K562 (cell line): Measurements from ENCODE around the gene WDR64.

Experiments used
- CTCF ChIP-seq, 3 experiments: IDR thresholded peaks in 2 of 3; conservative IDR thresholded peaks in 1 of 3; 2 replicates each; pipeline ENCODE4 v1.5.1; 2011 to 2012; ENCODE audit warnings: low read length in 3 of 3, mild to moderate bottlenecking in 3 of 3, control low read depth in 2 of 3, improper control_type of control experiment in 1 of 3, inconsistent platforms in 1 of 3, low read depth in 1 of 3, mixed read lengths in 1 of 3, moderate library complexity in 1 of 3; ENCODE audit not compliant: insufficient read depth in 2 of 3
- FOSL1 ChIP-seq: fragments of 200-800 bp; sonication (Bioruptor generic); conservative IDR thresholded peaks from 2 replicates; pipeline ENCODE4 v1.6.1; 2016; ENCODE audit warnings: missing genetic modification characterization, missing compliant biosample characterization
- RAD21 ChIP-seq, 2 experiments: fragments of 250-450 bp in 1 of 2; fragments of 450-650 bp in 1 of 2; sonication (Bioruptor Pico) in 1 of 2; formaldehyde crosslinking in 1 of 2; IDR thresholded peaks in 1 of 2; conservative IDR thresholded peaks in 1 of 2; 2 replicates each; pipeline versions ENCODE4 v1.4.0 to v1.8.0; 2020 to 2022; ENCODE audit warnings: mild to moderate bottlenecking in 2 of 2, moderate library complexity in 1 of 2

DNA sequence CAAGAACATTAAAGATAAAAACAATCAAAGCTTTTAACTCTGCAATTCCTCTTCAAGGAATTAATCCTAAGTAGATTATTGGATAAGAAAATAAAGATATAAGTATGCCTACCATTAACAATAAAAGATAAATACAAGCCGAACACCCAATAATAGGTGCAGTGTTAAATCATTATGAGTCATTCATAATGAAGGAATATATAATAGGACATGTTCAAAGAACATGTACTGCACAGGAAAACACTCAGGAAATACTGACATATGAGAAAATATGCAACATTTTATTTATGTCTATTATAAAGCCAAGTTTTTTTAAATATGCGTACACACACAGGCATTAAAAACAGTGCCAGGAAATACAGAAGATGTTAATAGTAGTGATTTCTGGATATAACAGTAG lies 184.9 kb downstream of the WDR64 start:
- TF ChIP-seq FOSL1 (tag) (no peak), RAD21 (CRISPR knock-in tag; conservative IDR thresholded peaks at IDR 0.05 in 1 of 2, IDR thresholded peaks at IDR 0.05 in 1 of 2) (no peak), CTCF (IDR thresholded peaks at IDR 0.05 in 2 of 3, conservative IDR thresholded peaks at IDR 0.05 in 1 of 3; ENCODE audit: insufficient read depth in 2 of 3, low read depth in 1 of 3, low read length in 3 of 3) (no peak)
